ENCODE results near the gene CABP1. TPM values are rescaled to one million over a fixed set of nuclear protein-coding genes. Genes with fewer than 3 reads are reported as not detected.
"Not testable (repeated sequence)": the region's sequence is repeated elsewhere in the genome, so short reads cannot be mapped to it uniquely, and the experiment has no call there.

Gene CABP1
- total RNA-seq, 6 experiments from 2014 or later: 0.26 TPM; not detected in 5

- Histone ChIP-seq H3K4me1 (no peaks in the 10 kb centered on the region), H3K36me3 (no peaks in the 10 kb centered on the region), H3K27ac (no peak overlapping the region), H3K9me3 (no peaks in the 10 kb centered on the region), H3K4me3 (no peak overlapping the region), H3K27me3 (no peaks in the 10 kb centered on the region)
- ATAC-seq (no peak), DNase-seq (no peak)
- WGBS (ENCODE audit: insufficient coverage, low coverage, low lambda C conversion rate, missing lambda C conversion rate): 76% methylated on average over 2 of the region's 3 CpGs
- TF ChIP-seq, protein P1, sequence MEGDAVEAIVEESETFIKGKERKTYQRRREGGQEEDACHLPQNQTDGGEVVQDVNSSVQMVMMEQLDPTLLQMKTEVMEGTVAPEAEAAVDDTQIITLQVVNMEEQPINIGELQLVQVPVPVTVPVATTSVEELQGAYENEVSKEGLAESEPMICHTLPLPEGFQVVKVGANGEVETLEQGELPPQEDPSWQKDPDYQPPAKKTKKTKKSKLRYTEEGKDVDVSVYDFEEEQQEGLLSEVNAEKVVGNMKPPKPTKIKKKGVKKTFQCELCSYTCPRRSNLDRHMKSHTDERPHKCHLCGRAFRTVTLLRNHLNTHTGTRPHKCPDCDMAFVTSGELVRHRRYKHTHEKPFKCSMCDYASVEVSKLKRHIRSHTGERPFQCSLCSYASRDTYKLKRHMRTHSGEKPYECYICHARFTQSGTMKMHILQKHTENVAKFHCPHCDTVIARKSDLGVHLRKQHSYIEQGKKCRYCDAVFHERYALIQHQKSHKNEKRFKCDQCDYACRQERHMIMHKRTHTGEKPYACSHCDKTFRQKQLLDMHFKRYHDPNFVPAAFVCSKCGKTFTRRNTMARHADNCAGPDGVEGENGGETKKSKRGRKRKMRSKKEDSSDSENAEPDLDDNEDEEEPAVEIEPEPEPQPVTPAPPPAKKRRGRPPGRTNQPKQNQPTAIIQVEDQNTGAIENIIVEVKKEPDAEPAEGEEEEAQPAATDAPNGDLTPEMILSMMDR (IDR thresholded peaks at IDR 0.05): no peak
- TF ChIP-seq POLR2A (IDR thresholded peaks at IDR 0.05): no peak
- intact Hi-C loops (cut with DNase I): no loop called here
Measured at GRCh38 chr12:120597861-120598260, 42.6 kb upstream of the CABP1 start.

GRCh38 chr12:120598674-120599463, 41.6 kb upstream of the CABP1 start:
- 38% methylated on average over 11 of the region's 13 CpGs for WGBS (ENCODE audit: insufficient coverage, low coverage, low lambda C conversion rate, missing lambda C conversion rate)
- intact Hi-C loops (cut with DNase I): no loop called here
- no peaks in the 10 kb centered on the region for H3K9me3 ChIP-seq
- H3K4me1 ChIP-seq: no peaks in the 10 kb centered on the region
- ATAC-seq (peak in 2 of 4 donors; percentile 33 to 85), DNase-seq (no peak)
- no peak for TF ChIP-seq POLR2A (IDR thresholded peaks at IDR 0.05)
- TF ChIP-seq, protein P1 (IDR thresholded peaks at IDR 0.05): no peak
- no peak overlapping the region for H3K27ac ChIP-seq
- no peaks in the 10 kb centered on the region for H3K36me3 ChIP-seq
- no peak overlapping the region for H3K4me3 ChIP-seq
- H3K27me3 ChIP-seq: no peaks in the 10 kb centered on the region

- Histone ChIP-seq H3K27me3 (no peaks in the 10 kb centered on the region), H3K4me1 (no peaks in the 10 kb centered on the region), H3K4me3 (no peak overlapping the region), H3K27ac (no peak overlapping the region), H3K36me3 (no peaks in the 10 kb centered on the region), H3K9me3 (no peaks in the 10 kb centered on the region)
- DNase-seq (no peak), ATAC-seq (no peak)
- 67% methylated on average over 14 of the region's 23 CpGs for WGBS (ENCODE audit: insufficient coverage, low coverage, low lambda C conversion rate, missing lambda C conversion rate)
- intact Hi-C loops (cut with DNase I): no loop called here
- TF ChIP-seq, protein P1 (IDR thresholded peaks at IDR 0.05): no peak
- no peak for TF ChIP-seq POLR2A (IDR thresholded peaks at IDR 0.05)
Measured at GRCh38 chr12:120599672-120600552, 40.5 kb upstream of the CABP1 start.

GRCh38 chr12:120602416-120602815, 38.0 kb upstream of the CABP1 start:
- DNase-seq; H3K4me1 ChIP-seq; intact Hi-C loops (cut with DNase I); H3K27ac ChIP-seq; H3K9me3 ChIP-seq; H3K36me3 ChIP-seq; H3K27me3 ChIP-seq; H3K4me3 ChIP-seq: not testable (repeated sequence)
- WGBS (ENCODE audit: insufficient coverage, low coverage, low lambda C conversion rate, missing lambda C conversion rate): 52% methylated on average over 4 of the region's 5 CpGs
- ATAC-seq: peak; percentile 19 to 39 (median 33)

DNA sequence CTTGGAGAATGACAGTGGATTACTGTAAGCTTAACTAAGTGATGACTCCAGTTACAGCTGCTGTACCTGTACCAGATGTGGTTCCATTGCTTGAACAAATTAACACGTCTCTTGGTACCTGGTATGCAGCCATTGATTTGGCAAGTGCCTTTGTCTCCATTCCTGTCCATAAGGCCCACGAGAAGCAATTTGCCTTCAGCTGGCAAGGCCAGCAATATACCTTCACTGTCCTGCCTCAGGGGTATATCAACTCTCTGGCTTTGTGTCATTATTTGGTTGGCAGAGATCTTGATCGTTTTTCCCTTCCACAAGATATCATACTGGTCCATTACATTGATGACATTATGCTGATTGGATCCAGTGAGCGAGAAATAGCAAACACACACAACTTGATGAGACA, 29.9 kb upstream of the CABP1 start:
- intact Hi-C loops (cut with DNase I): no loop called here
- no peak for ATAC-seq

GRCh38 chr12:120611534-120611933, 28.9 kb upstream of the CABP1 start:
- H3K27me3 ChIP-seq; H3K36me3 ChIP-seq; H3K27ac ChIP-seq; DNase-seq; H3K4me3 ChIP-seq; H3K9me3 ChIP-seq; ATAC-seq; H3K4me1 ChIP-seq; intact Hi-C loops (cut with DNase I): not testable (repeated sequence)
- WGBS (ENCODE audit: insufficient coverage, low coverage, low lambda C conversion rate, missing lambda C conversion rate): 50% methylated on average over 1 of the region's 1 CpG

More for the DNA sequence above, 29.9 kb upstream of the CABP1 start:
- DNase-seq: no peak
- H3K4me3 ChIP-seq: no peak overlapping the region
- H3K27ac ChIP-seq: no peak overlapping the region
- no peak for TF ChIP-seq POLR2A (IDR thresholded peaks at IDR 0.05)
- TF ChIP-seq, protein P1 (IDR thresholded peaks at IDR 0.05): no peak
- H3K36me3 ChIP-seq: no peaks in the 10 kb centered on the region
- no peaks in the 10 kb centered on the region for H3K9me3 ChIP-seq
- H3K27me3 ChIP-seq: no peaks in the 10 kb centered on the region
- H3K4me1 ChIP-seq: no peaks in the 10 kb centered on the region
- WGBS (ENCODE audit: insufficient coverage, low coverage, low lambda C conversion rate, missing lambda C conversion rate): 53% methylated on average over 2 of the region's 4 CpGs
